Measurements from ENCODE around the gene TTC3. TPM values are rescaled to one million over a fixed set of nuclear protein-coding genes. Genes with fewer than 3 reads are reported as not detected.
A peak's percentile ranks its signal among the peaks of the same experiment; 100 is the strongest.

Gene TTC3
- total and polyA plus RNA-seq, 9 of the 15 experiments (the other 6 are each of a cell fraction or from before 2014, with no cell fraction given): 17.5 to 92.0 (median 59.5) TPM

DNA sequence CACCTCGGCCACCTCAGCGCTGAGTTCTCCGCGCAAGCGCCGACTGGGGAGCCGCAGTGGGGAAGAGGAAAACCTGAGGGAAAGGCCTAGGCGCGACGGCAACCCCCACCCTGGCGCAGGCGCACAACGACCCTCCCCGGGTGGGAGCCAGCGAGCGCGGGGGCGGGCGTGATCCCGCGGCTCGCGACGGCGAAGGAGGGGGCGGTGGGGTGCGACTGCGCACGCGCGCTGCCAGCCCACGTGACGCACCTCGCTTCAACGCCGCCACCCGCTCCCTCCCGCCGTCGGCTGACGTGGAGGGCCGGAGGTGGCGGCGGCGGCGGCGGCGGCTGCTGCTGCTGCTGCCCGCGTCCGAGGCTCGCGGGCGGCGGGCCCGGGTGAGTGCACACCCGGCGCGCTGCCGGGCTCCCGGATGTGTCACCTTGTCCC is at the start of gene TTC3, which contains the start of gene PIGP (continued):
- TF ChIP-seq, protein P1, sequence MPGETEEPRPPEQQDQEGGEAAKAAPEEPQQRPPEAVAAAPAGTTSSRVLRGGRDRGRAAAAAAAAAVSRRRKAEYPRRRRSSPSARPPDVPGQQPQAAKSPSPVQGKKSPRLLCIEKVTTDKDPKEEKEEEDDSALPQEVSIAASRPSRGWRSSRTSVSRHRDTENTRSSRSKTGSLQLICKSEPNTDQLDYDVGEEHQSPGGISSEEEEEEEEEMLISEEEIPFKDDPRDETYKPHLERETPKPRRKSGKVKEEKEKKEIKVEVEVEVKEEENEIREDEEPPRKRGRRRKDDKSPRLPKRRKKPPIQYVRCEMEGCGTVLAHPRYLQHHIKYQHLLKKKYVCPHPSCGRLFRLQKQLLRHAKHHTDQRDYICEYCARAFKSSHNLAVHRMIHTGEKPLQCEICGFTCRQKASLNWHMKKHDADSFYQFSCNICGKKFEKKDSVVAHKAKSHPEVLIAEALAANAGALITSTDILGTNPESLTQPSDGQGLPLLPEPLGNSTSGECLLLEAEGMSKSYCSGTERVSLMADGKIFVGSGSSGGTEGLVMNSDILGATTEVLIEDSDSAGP (CRISPR knock-in tag; IDR thresholded peaks at IDR 0.05): no peak
- no peak for TF ChIP-seq SMC3 (conservative IDR thresholded peaks at IDR 0.05; ENCODE audit: insufficient read depth, low read depth, low read length)
- no peak for TF ChIP-seq ZEB2 (IDR thresholded peaks at IDR 0.05)
- TF ChIP-seq ZNF175 (CRISPR knock-in tag; IDR thresholded peaks at IDR 0.05; ENCODE audit: low read depth): no peak
- no peak for TF ChIP-seq ZNF146 (CRISPR knock-in tag; IDR thresholded peaks at IDR 0.05; ENCODE audit: unreplicated experiment)
- TF ChIP-seq NR1H2 (CRISPR knock-in tag; IDR thresholded peaks at IDR 0.05): no peak
- TF ChIP-seq ZNF239 (CRISPR knock-in tag; IDR thresholded peaks at IDR 0.05): no peak
- no peak for TF ChIP-seq ZFP36 (IDR thresholded peaks at IDR 0.05; ENCODE audit: low read depth, low read length, partially characterized antibody)
- no peak for TF ChIP-seq MEF2D (tag; conservative IDR thresholded peaks at IDR 0.05; ENCODE audit: low read depth)
- TF ChIP-seq KLF6 (CRISPR knock-in tag; IDR thresholded peaks at IDR 0.05; ENCODE audit: borderline replicate concordance): no peak
- no peak for TF ChIP-seq EP400 (IDR thresholded peaks at IDR 0.05)
- TF ChIP-seq PYGO2 (tag; IDR thresholded peaks at IDR 0.05): no peak
- peak; percentile 34; the same call in 1 of the 2 replicates for TF ChIP-seq MBD2 (IDR thresholded peaks at IDR 0.05; ENCODE audit: borderline replicate concordance, low read depth)
- TF ChIP-seq SMAD2 (IDR thresholded peaks at IDR 0.05; ENCODE audit: low read depth, low read length): no peak
- TF ChIP-seq BRD4 (IDR thresholded peaks at IDR 0.05): 0 out of 2 replicates have a peak, but pooled peaks have one; percentile 46
- no peak for TF ChIP-seq SNIP1 (IDR thresholded peaks at IDR 0.05; ENCODE audit: low read depth)
- no peak for TF ChIP-seq ZNF699 (CRISPR knock-in tag; IDR thresholded peaks at IDR 0.05; ENCODE audit: insufficient replicate concordance)
- TF ChIP-seq HLTF (IDR thresholded peaks at IDR 0.05): no peak
- TF ChIP-seq NRF1 (conservative IDR thresholded peaks at IDR 0.05 in 1 of 2, IDR thresholded peaks at IDR 0.05 in 1 of 2): peak; percentile 95 to 96
- no peak for TF ChIP-seq RBM39 (optimal IDR thresholded peaks at IDR 0.05; ENCODE audit: low read depth, low read length)
- TF ChIP-seq POLR3A (IDR thresholded peaks at IDR 0.05; ENCODE audit: borderline replicate concordance, extremely low read depth, insufficient read depth, insufficient read length): no peak
- no peak for TF ChIP-seq PKNOX1 (IDR thresholded peaks at IDR 0.05)
- no peak for TF ChIP-seq ATF2 (CRISPR knock-in tag; IDR thresholded peaks at IDR 0.05)
- no peak for TF ChIP-seq KDM1A (IDR thresholded peaks at IDR 0.05)
- no peak for TF ChIP-seq BRCA1 (IDR thresholded peaks at IDR 0.05)
- no peak for TF ChIP-seq BRCA1 (CRISPR knock-in tag; IDR thresholded peaks at IDR 0.05)
- no peak for TF ChIP-seq HDAC8 (tag; IDR thresholded peaks at IDR 0.05)
